GM12865 (cell line): ENCODE data around the gene SPEG.

Experiments
- DNase-seq: peaks from one replicate; pipeline ENCODE4 v3.0.0; 2010; ENCODE audit warnings: low read depth
- H3K4me3 ChIP-seq: 2 replicates; pipeline ENCODE4 v1.5.1; 2011; ENCODE audit warnings: mild to moderate bottlenecking, low read depth, low read length, control low read depth
- TF ChIP-seq, protein P1 (sequence below): IDR thresholded peaks from 2 replicates; pipeline ENCODE4 v1.5.1; 2011; ENCODE audit warnings: low read length, control low read depth, low read depth, inconsistent platforms; ENCODE audit not compliant: insufficient read depth; ENCODE audit errors: missing control alignments

SPEG gene

DNA sequence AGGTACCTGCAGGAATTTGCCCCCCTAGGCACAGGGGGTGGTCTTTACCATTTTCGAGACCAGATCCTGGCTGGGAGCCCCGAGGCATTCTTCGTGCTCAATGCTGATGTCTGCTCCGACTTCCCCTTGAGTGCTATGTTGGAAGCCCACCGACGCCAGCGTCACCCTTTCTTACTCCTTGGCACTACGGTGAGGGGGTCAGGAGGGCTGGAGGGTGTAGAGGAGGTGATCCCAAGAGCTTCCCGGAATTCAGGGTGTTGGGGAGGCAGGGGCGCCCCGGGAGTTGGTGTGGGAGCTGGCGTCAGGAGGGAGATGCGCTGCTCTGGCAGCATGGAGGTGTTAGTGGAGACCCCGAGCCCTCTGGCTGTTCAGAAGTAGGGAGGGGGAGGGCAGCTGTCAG, 67.2 kb downstream of the SPEG start:
- TF ChIP-seq, protein P1, sequence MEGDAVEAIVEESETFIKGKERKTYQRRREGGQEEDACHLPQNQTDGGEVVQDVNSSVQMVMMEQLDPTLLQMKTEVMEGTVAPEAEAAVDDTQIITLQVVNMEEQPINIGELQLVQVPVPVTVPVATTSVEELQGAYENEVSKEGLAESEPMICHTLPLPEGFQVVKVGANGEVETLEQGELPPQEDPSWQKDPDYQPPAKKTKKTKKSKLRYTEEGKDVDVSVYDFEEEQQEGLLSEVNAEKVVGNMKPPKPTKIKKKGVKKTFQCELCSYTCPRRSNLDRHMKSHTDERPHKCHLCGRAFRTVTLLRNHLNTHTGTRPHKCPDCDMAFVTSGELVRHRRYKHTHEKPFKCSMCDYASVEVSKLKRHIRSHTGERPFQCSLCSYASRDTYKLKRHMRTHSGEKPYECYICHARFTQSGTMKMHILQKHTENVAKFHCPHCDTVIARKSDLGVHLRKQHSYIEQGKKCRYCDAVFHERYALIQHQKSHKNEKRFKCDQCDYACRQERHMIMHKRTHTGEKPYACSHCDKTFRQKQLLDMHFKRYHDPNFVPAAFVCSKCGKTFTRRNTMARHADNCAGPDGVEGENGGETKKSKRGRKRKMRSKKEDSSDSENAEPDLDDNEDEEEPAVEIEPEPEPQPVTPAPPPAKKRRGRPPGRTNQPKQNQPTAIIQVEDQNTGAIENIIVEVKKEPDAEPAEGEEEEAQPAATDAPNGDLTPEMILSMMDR = no peak
- DNase-seq = no peak
- no peak overlapping the region for H3K4me3 ChIP-seq

DNA sequence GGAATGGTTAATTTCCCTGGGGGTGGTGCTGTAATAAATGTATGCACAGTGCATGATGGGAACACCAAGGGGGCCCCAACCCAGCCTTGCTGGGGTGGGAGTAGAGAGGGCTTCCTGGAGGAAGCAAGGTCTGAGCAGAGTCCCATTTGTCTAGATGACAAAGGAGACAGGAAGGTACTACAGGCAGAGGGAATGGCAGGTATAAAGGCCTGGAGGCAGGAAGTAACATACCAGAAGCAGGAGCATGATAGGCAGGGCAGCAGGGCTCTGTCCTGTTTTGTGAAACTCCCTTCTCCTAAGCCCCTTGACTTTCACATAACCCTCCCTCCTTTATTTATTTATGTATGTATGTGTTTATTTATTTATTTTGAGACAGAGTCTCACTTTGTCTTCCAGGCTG, 68.0 kb downstream of the SPEG start:
- H3K4me3 ChIP-seq = no peak overlapping the region
- TF ChIP-seq, protein P1 = no peak
- no peak for DNase-seq

DNA sequence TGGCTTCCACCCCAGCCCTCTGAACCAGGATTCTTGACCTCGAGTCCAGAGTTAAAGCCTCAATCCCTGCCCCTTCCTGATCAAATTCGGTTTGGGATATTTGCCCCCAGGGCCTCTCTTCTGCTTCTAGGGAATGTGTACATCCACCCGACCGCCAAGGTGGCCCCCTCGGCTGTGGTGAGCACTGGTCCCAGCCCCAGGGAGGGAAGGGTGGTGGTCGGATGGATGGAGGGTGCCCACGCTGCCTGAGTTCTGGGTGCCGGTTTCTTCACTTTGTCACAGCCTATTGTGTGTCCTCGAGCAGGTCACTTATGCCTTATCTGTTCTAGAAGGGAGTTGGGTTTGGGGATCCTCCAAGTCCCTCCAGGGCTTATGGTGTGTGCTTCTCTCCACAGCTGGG, 70.9 kb downstream of the SPEG start:
- H3K4me3 ChIP-seq = no peak overlapping the region
- DNase-seq = no peak
- TF ChIP-seq, protein P1 = no peak

DNA sequence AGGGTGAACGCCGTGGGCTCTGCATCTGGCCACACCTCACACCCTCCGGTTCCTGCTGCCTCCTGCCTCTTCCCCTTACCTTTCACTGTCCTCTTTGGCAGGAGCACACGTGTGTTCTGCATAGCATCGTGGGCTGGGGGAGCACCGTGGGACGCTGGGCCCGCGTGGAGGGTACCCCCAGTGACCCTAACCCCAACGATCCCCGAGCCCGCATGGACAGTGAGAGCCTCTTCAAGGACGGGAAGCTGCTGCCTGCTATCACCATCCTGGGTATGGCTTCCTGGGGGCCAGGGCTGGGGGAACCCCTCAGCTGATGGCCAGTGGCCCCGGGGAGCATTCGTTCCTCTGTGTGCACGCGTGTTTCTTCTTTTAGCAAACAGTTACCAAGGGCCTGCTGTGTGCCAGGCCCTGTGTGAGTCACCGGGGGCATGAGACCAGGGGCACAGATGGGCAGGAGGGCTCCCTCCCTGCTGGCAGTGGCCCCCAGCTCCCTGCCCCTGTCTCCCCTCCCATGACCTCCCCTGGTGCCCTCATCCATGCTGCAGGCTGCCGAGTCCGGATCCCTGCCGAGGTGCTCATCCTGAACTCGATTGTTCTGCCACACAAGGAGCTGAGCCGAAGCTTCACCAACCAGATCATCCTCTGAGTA, 71.6 kb downstream of the SPEG start:
- no peak for DNase-seq
- TF ChIP-seq, protein P1 = no peak
- H3K4me3 ChIP-seq = no peak overlapping the region

DNA sequence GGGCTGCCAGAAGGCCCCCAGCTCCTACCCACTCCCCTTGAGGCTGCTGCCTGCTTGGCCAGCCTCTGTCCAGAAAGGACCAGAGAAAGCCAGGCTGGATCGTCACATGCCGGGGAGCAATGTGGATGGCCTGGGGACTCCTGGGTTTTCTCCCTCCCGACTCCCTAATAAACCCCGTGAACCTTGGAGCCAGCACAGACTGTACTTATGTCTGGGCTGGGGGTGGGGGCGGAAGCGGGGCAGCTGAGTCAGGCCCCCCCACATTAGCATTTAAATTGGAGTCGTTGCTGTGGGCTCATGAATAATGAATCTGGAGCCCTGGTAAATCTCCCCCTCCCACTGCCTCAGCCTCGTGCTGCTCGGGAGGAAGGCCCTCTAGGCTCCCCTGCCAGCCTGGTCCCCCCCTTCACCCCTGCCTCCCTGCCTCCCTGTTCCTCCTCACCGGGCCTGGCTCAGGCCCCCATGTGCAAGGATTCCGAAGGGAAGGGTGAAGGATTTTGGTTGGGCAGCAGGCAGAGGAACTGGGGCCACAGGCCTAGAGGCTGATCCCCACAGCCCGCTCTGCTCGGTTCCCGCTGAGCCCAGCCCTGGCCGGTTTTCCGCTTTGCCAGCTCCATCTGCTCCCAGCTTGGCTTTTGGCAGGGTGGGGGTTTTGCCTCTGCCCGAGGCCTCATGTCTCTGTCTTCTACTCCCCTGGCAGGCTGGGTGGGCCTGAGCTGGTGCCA, 72.3 kb downstream of the SPEG start:
- DNase-seq = no peak
- TF ChIP-seq, protein P1 = no peak
- no peak overlapping the region for H3K4me3 ChIP-seq

DNA sequence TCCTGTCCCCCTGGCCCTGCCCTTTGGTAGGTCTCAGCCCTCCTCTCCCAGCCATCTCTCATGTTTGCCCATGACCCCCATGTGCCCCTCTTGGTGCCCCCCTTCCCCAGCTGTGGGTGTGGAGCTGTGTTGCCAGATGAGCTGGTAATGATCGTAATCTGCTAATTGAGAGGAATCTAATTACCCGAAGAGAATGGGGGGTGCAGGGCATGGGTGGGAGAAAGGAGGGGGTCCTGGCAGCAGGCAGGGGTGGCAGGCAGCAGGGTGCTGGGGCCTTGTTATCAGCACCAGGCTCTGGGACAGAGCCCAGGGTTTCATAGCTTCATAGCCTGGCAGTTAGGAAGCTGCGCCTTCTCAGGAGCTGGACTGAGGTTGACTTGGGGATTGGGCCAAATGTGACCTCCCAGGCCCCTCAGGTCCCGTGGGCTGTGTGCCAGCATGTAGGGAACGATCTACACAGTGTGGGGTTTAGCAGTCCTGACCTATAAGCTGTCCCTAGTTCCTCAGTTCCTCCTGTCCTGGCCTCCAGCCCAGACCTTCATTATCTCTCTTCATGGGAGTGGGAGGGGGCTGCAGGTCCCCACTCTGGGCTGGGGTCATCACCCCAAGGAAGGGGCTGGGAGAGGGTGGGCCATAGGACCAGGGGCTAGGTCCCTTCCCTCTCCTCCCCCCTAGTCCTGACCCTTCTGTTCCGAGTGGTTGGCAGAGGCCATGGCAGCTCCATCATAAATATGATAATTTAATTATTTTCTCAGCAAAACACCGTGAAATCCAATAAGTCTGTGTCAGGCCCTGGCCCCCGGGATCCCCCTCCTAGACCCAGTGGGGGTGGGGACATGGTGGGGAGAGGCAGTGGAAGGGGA, 73.2 kb downstream of the SPEG start:
- TF ChIP-seq, protein P1 = no peak
- no peak overlapping the region for H3K4me3 ChIP-seq
- no peak for DNase-seq
